Inflammatory macrophage treated with lipopolysaccharide for 1 hour (primary cell): ENCODE measurements around the gene SLC47A2.

ENCODE experiments used
- DNase-seq, 2 donors: peaks; one replicate each; pipeline ENCODE4 v3.0.0-alpha.2; 2020 to 2022

The SLC47A2 gene

DNA sequence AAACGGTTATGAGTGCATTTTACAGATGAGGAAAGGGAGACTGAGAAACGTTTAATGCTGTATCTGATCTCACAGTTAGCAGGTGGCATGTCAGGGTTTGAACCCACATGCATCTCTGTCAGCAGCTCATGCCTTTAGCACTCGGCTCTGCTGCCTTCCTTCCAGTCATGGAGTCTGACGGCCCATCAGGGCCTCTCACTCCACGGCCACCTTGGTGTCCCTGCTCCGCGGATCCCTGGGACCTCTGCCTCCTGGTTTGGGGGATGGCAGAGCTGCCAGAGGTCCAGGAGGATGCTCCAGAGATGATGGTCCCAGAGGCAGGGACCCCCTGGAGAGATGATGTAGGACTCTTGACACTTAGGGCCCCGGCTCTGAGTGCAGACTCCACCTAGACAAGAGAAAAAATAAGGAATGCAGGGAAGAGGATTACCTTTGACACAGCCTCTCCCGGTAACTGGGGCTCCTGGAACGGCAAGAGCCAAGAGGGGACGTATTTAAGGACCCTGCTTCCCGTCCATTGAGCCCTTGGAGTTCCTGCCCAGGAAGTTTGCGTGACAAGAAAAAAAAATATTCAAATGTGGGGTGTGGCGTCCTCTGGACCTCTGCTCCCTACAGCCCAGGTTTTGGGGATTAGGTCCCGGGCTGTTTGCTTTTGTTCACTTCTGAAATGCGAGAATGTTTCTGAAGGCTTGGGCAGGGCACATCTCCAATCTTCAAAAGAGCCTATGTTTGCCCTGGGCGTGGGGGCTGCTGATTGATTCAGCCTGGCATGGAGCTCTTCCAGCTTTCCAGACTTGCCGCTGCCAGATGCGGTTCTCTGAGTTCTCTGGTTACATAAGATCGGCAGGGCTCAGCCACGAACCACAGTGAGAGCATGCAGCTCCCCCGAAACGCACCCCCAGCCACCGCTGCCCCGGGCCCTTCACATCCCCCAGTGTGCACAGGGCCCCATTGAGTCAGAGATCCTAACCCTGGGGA lies 31.7 kb upstream of the SLC47A2 start, which contains the start of gene ALDH3A1:
Gene ALDH3A1 (minus strand): TSS at position 470 of the 978 bp plus-strand sequence. CDS start 3,169 bp downstream, outside the sequence.
- DNase-seq: no peak

DNA sequence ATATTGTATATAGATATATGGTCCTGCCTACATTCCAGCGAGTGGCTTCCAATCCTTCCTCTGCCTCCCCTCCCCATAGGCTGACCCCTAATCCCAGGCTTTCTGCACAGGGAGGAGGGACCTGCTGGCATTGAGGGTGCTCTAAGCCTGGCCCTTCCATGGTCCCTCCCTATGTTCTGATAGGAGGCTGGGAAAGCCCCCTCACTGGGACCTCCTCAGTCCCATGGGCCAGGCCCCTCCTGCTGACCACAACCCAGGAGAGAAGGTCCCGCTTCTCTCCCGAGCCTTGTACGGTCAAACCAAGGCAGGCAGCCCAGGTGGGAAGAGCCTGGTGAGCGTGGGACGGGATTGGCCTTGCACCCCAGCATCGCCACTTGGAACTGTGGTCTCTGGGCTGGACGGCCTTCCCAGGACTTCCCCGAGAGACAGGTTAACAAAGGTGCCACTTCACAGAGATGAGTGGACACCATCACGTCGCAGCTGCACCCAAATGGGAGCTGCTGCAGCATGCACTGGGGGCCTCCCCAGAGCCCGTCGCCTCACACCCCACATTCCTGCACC lies 30.9 kb upstream of the SLC47A2 start:
- no peak for DNase-seq

GRCh38 chr17:19746517-19746916 lies 30.1 kb upstream of the SLC47A2 start:
- DNase-seq: no peak

DNA sequence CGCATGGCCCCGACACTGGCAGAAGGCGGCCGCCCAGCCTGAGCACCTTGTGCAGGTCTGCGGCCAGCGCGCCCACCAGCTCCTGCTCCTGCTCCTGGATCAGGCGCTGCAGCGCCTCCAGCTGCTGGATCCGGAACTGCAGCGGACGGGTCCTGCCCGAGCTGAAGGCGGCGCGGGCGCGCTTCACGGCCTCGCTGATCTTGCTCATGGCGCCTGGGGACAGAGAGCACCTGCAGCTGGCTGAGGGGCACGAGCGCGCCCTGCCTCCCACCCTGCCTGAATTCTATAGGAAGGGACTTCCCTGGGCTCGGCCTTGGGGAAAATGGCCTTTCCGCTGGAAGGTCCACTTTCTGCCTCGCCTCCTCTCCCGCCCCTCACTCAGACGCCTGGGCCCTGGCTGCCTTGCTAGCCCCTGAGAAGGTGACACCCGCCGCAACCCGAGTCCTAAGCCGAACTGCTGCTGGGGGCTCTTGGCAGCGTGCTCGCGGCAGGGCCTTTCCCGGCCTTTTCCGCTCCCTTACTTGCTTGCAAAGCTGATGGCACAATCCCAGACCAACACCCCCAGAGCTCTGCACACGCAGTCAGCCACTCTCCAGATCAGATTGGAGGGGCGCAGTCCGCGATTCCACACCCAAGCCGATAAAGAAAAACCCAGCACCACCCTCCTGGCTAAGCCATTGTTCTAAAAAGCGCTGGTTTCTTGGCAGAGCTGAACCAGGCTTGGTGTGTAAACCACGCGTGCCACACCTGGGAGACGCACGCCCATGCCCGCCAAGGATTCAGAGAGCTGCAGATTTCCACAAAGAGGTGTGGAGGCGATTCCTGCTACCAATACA lies 28.8 kb upstream of the SLC47A2 start:
- DNase-seq: peak; percentile 63 to 89

- no peak for DNase-seq
Measured at GRCh38 chr17:19744492-19744891, 28.1 kb upstream of the SLC47A2 start.

DNA sequence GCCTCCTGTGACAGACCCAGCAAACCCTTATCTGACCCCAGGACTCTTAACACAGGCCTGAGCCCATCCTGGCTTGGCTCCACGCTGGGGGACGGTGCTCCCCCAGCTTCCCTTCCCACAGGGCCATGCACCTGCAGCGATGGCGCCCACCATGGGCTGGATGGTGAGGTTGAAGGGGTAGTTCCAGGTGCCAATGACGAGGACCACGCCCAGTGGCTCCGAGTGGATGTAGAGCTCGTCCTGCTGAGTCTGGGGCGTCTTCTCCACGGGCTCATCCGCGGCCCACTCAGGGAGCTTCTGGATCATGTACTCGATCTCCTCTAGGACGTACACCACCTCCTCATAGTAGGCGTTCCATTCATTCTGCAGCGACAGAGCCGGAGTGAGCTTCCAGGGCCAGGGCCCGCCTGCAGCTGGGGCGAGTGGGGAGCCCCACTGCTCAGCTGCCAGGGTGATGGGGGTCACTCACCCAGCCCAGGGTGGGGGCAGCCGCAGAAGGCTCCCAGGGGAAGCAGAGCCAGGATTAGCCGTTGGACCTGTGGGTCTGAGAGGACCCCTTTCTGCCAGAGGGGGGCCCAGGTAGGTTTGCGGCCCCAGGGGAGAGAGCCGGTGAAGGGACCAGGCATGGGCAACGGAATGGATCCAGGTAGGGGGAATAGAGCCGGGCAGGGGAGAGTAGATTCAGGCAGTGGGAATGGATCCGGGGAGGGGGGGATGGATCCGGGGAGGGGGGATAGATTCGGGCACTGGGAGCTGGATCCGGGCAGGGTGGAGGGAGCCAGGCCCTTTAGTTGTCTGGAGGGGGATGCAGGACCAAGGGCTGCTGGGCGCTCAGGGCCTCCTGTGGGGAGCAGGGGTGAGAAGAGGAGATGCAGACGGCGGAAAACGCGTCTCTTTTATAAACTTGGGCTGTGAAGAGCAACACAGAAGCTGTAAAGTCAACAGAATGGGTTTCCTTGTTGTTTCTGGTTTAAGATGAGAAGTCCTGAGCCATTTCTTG lies 27.0 kb upstream of the SLC47A2 start:
- no peak for DNase-seq

GRCh38 chr17:19742495-19742894 lies 26.1 kb upstream of the SLC47A2 start:
- DNase-seq: no peak

DNA sequence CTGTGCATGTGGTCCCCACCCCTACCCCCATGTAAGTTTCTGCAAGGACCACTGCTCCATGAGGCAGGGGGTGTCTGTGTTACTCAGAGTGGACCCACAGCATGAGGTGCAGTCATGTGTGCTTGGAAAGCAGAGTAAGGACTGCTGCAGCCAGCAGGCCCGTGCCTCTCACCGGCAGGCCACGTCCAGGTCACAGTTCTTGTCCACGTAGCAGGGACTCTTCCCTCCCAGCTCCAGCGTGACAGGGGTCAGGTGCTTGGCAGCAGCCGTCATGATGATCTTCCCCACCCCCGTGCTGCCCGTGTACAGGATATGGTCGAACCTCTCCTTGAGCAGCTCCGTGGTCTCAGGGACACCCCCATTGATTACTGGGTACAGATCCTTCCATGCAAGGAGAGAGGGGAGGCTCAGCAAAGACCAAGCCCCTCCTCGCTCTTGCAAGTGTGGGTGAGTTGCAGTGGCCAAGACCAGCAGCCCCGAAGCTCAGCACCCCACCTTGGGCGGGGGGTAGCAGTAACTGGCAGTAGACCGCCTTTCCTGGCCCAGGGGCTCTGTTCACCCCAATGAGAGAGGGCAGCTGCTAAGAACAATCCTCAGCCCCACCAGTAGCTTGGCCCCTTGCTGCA lies 25.6 kb upstream of the SLC47A2 start:
- DNase-seq: no peak

DNA sequence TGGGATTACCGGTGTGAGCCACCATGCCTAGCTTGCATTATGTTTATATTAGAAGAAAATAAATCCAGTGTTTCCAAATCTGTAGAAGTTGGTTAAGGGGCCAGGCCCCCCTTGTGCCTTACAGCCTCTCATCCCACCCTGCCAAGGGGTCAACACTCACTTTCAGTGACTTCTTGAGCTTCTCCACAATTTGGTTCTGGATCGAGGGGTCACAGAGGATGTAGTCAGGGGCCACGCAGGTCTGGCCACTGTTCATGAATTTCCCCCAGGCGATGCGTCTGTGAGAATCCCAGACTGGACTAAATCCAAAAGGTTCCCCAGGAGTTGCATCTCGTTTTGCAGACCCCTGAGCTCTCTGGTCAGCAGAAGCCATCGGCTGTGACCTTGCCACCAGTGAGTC lies 24.5 kb upstream of the SLC47A2 start:
- DNase-seq: no peak

- no peak for DNase-seq
Measured at GRCh38 chr17:19739241-19740201, 23.1 kb upstream of the SLC47A2 start.

DNA sequence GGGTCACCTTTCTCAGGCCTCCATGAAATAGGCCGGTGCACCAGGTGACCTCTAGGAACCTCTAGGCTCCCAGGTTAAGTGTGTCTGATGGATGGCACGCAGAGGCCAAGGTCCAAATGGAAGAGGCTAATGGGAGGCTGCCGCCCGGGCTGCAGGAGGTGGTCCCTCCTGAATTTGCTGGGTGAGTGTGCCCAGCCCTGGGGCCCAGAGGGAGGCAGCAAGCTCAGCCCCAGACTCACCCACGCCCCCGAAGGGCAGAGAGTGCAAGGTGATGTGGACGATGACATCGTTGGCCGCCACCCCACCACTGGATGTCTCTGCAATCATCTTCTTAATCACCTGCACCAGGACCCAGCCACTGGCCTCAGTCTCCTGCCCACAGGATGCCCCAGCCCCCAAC lies 22.4 kb upstream of the SLC47A2 start:
- DNase-seq: no peak

DNA sequence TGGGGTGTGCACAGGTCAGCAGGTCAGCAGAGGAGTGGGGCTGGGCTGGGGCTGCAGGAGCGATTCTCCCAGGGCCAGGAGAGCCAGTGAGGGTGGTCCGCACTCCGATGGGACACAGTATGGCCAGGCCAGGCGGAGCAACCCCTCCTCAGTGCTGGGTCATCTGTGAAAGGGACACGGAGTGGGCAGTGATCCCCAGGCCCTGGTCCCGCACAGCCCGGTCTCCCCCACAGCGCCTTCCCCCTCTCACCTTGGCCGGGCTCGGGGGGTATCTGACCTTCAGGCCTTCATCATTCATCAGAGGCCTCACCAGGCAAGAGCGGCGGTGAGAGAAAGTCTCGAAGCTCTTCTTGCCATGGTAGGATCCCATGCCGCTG lies 21.7 kb upstream of the SLC47A2 start:
- no peak for DNase-seq

DNA sequence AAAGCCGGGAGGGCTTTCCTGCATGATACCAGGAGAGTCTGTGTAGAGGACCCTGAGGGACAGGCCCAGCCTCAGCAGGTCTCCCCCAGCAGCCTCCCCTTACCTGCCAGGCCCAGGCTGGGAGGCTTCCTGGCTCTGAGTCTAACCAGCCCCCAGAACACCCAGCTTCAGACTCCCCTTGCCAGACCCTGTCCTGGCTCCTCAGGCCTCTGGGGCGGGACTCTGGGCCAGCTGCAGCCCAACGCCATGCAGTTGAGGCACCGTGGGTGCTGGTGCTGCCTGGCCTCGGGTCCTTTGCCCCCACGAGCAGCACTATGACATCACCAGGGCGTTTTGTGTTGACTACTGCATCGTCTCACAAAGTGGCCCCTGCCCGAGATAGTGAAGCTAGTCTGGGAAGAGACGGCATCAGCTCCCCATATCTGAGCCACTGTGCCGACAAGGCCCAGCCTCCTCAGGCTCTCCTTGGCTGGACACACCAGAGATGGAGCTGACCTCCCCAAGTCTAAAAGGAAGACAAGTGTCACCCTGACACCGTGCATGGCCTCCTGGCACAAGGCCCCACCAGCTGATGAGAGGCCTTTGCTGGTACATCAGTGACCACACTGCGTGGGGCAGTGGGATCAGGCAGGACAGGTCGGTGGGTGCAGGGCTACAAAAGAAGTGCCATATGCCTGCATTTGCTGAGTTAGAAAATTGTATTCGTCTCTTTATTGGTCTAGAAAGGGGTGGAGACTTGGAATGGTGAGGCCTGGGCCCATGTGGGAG lies 21.1 kb upstream of the SLC47A2 start:
- no peak for DNase-seq

DNA sequence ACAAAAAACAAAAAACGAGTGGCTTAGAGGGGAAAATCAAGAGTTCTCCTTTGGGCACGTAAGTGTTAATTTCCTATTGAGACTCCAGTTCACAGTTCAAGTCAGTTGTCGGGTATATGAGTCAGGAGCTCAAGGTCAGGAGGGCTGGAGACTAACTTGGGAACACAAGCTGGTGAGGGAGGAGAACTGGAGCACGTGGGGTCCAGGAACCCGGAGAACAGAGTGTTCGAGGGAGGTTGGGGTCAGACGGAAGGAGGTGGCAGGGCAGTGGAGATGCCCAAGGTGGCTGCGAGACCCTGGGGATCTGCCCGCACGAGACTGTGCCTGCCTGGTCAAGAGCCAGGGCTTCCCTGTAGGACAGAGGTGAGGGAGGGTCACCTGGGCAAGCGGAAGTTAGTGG lies 19.7 kb upstream of the SLC47A2 start:
- no peak for DNase-seq

- no peak for DNase-seq
Measured at GRCh38 chr17:19733953-19734526, 17.7 kb upstream of the SLC47A2 start.

- no peak for DNase-seq
Measured at GRCh38 chr17:19731626-19732025, 15.2 kb upstream of the SLC47A2 start.

DNA sequence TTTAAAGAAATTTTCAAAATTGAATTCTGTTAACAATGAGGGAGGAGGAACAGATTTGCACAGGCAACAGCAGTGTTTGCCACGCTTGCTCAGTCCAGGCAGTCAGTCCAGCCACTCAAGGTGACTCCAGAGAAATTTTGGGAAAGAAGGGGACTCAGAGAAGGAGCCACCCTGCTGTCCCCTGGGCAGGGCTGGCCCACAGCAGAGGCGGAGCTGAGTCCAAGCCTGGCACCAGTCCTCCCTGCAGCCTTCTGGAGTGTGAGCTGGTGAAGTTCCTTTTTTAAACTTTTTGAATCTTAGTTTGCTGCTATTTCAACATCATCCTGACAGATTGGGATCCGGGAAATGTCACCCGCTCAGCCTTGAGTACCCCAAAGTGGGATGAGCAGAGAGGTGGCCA lies 14.5 kb upstream of the SLC47A2 start:
- DNase-seq: peak; percentile 47 to 48

DNA sequence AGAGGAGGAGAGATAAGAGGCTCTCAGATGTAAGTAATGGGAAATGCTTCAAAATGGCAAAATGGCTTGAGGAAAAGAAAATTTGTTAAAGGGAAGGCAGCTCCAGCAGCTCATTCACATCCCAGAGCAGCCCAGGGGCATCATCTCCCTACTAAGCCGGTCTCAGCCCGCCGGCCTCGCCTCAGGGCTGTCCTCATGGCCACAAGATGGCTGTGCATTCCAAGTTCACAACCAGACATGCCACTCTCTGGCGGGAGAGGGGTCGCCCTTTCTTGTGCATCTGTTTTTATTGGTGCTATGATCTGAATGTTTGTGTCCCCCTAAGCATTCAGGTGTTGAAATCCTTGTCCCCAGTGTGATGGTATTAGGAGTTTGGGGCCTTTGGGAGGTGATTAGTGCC lies 13.5 kb upstream of the SLC47A2 start:
- no peak for DNase-seq

GRCh38 chr17:19728084-19728495 lies 11.7 kb upstream of the SLC47A2 start:
- DNase-seq: peak; percentile 46 to 49
